Omental fat pad (tissue), 4 donors: ENCODE measurements around the gene SPATA22. TPM values are rescaled to one million over a fixed set of nuclear protein-coding genes. Genes with fewer than 3 reads are reported as not detected.
"Not testable (repeated sequence)": the region's sequence is repeated elsewhere in the genome, so short reads cannot be mapped to it uniquely, and the experiment has no call there.

Experiments
- ATAC-seq: fragments of 150-250 bp; one replicate; pipeline ENCODE4 v1.9.1; 2016; ENCODE audit warnings: mild to moderate bottlenecking, moderate library complexity; ENCODE audit not compliant: low FRiP score
- DNase-seq: peaks from one replicate; pipeline ENCODE4 v3.0.0-alpha.2; 2019; ENCODE audit warnings: low spot score
- CTCF ChIP-seq, 3 donors: fragments of 450-650 bp; IDR thresholded peaks; one replicate each; pipeline ENCODE4 v1.5.1; 2016 to 2017; ENCODE audit warnings: antibody characterized with exemption in 3 of 3, mild to moderate bottlenecking in 3 of 3, moderate library complexity in 2 of 3
- total RNA-seq, 4 donors: library from RNA; depleted of rRNA; stranded (reverse); fragments of >200 nt; gene quantifications; one replicate each; pipeline ENCODE4 v1.1.0, GENCODE V29; 2016

Gene SPATA22
- total RNA-seq: 1 to 10 TPM in 1 of 4 donors, under 1 TPM in 1, not detected in 2; 0.93 to 1.8 TPM

DNA sequence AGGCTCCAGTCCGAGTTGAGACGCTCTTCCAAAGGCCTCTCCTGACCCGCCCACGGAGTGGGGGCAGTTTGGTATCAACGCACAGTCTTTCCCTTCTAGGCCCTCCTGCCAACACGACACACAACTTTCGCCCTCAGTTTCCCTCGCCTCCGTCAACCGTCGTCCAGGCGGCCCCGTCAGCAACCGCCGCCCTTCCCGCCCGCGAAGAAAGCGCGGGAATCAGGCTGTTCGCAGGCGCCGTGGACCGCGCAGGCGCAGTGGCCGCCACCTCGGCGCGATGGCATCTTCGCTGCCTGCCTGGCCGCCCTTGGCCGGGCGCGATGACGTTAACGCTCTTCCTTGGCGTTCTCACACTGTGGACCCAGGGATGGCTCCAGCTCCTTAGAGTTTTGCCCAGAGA, at the start of gene SPATA22:
Gene SPATA22 (minus strand): TSS at position 221 of the 400 bp plus-strand sequence. CDS start 2,494 bp downstream, outside the sequence.
- no peak for TF ChIP-seq CTCF (IDR thresholded peaks at IDR 0.05)
- DNase-seq: no peak
- ATAC-seq: no peak

DNA sequence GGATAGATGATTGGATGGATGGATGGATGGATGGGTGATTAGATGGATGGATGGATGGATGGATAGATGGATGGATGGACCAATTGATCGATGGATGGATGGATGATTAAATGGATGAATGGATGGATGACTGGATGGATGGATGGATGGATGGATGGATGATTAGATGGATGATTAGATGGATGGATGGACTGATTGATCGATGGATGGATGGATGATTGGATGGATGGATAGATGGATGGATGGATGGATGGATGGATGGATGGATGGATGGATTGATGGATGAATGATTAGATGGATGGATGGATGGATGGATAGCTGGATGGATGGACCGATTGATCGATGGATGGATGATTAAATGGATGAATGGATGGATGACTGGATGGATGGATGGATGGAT, 47.9 kb upstream of the SPATA22 start:
- ATAC-seq, DNase-seq: not testable (repeated sequence)

GRCh38 chr17:3514873-3515272, 43.3 kb upstream of the SPATA22 start:
- TF ChIP-seq CTCF (IDR thresholded peaks at IDR 0.05): no peak
- no peak for DNase-seq
- no peak for ATAC-seq

- not testable (repeated sequence) for ATAC-seq, DNase-seq
Observed at GRCh38 chr17:3514167-3514566, 42.5 kb upstream of the SPATA22 start.

DNA sequence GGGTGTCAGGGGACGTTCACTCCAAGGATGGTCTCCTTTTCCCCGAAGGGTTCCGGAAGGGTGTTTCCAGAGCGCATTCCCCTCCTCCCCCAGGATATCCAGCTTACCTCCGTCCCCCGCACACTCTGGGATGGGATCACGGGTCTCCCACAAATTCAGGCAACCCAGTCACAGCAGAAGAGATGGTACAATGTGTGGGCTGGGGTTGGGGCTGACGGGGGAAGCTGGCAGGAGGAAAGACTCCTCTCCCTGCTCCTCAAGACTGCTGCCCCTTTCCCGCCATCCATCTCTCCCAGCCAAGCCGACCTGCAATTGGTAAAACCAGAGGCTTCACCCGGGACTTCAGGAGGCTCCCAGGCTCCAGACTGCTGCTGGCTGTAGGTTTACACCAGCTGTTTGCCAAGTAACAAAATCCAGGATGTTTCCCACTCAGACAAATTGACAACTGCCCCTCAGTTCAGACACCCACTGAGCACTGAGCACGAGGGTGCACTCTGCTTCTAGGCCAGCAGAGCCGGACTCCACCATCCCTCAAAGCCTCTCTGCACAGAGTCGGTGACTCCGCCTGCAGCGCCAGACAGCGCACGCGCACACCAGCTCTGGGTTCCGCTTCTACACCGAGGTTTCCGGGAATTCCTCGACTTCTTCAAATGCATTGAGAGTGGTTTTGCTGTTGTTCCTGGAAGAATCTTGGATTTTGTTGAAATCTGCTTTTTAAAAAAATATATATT, 41.9 kb upstream of the SPATA22 start:
- DNase-seq: no peak
- ATAC-seq: no peak
- no peak for TF ChIP-seq CTCF (IDR thresholded peaks at IDR 0.05)

- ATAC-seq: peak; percentile 62
- no peak for DNase-seq
- no peak for TF ChIP-seq CTCF (IDR thresholded peaks at IDR 0.05)
Observed at GRCh38 chr17:3512505-3513171, 41.0 kb upstream of the SPATA22 start.

DNA sequence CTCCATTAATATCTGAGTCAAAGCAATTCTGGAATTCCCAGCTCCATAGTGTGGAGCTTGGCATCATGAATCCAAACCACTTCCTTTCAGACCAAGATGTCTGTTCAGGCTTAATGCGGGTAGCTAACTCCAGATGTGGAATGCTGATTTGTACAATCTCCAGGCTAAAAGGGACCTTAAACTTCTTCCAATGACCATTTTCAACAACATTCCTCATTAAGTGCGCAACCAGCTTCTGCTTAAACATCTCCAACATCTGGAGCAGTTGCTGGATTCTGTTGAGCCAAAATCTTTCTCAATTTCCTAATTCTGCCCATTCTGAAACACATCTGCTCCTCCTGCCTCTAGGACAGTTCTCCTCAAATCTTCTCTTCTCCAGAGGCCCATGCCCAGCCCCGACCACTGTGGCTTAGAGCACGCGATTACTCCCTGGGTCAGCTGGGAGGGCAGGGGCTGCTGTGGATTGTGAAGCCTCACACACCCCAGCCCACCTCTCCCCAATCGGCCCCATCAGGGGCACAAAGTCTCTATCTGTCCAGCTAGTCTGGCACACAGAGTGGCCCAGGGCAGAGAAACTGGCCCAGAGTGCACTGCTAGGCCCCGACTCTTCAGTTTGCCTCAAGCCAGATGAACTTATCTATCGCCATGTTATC, 40.4 kb upstream of the SPATA22 start:
- DNase-seq (no peak), ATAC-seq (no peak)
- TF ChIP-seq CTCF (IDR thresholded peaks at IDR 0.05): no peak

- no peak for DNase-seq
- no peak for TF ChIP-seq CTCF (IDR thresholded peaks at IDR 0.05)
- ATAC-seq: no peak
Observed at GRCh38 chr17:3510090-3510489, 38.5 kb upstream of the SPATA22 start.
